Measurements from ENCODE around the gene CSNK1A1. TPM values are rescaled to one million over a fixed set of nuclear protein-coding genes. Genes with fewer than 3 reads are reported as not detected.
"Not testable (repeated sequence)": the region's sequence is repeated elsewhere in the genome, so short reads cannot be mapped to it uniquely, and the experiment has no call there.

Gene CSNK1A1
- total RNA-seq, 1 donor from 2014 or later: 194 TPM

DNA sequence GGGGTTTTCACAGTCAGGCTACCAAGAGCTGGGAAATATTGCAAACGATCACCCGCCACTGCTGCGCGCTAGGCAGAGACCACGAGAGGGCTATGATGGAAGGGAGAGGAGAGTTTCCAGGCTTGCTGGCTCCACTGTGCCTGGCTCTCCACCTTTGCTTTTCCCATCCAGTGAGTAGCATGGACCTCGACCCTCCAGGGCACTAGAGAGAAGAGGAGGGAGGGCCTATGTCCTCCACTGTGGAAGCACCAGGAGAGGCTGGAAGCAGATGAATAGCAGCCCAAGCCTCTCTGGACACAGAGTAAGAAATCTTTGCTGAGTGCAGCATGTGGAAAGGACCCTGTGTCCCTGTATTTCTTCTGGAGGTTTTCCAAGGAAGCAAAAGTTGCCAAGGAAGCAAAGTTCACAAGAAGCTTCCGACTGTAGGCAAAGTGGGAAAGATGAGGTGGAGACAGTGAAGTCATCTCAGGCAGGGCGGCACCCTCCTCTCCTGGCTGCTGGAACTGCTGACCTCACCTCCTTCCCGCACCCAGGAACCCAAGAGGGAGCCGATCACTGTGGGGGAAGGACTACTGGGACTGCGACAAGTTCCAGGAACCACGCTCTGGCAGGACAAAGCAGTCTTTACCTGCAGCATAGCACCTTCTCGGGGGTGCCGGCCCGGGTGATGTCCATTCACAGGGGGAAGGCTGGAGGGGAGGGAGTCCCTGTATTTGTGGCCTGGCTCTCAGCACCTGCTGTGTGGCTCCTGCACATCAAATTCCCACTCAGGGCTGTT lies 79.6 kb downstream of the CSNK1A1 start:
- no peak overlapping the region for H3K4me3 Mint-ChIP-seq (ENCODE audit: low read depth)
- intact Hi-C loops (cut with micrococcal nuclease): no loop called here
- no peak for DNase-seq (ENCODE audit: low spot score)
- H3K27ac Mint-ChIP-seq: no peak overlapping the region
- H3K27me3 Mint-ChIP-seq (ENCODE audit: low read depth): peaks cover 1% of the 10 kb centered on the region
- H3K36me3 Mint-ChIP-seq (ENCODE audit: low read depth): no peaks in the 10 kb centered on the region
- H3K9me3 Mint-ChIP-seq: no peaks in the 10 kb centered on the region
- no peaks in the 10 kb centered on the region for H3K4me1 Mint-ChIP-seq (ENCODE audit: low read depth)

DNA sequence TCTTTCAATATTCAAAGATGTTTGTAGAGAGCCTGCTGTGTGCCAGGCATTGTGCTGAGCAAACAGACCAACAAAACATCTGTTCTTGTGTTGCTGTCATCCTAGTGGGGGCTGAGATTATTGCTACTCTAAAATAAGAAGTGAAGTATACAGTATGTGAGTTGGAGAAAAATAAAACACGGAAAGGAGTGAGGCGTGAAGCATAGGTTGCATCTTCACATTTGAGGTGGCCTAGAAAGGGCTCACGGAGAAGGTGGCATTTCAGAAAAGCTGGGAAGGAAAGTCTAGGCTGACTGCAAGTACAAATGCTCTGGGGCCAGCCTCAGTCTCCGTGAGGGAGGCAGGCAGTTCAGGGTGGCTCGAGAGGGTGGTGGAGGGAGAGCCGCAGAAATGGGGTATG lies 80.3 kb downstream of the CSNK1A1 start:
- Mint-ChIP-seq H3K4me3 (ENCODE audit: low read depth) (no peak overlapping the region), H3K9me3 (no peaks in the 10 kb centered on the region), H3K27me3 (ENCODE audit: low read depth) (peaks cover 1% of the 10 kb centered on the region), H3K36me3 (ENCODE audit: low read depth) (no peaks in the 10 kb centered on the region), H3K4me1 (ENCODE audit: low read depth) (no peaks in the 10 kb centered on the region), H3K27ac (no peak overlapping the region)
- intact Hi-C loops (cut with micrococcal nuclease): no loop called here
- DNase-seq (ENCODE audit: low spot score): no peak

DNA sequence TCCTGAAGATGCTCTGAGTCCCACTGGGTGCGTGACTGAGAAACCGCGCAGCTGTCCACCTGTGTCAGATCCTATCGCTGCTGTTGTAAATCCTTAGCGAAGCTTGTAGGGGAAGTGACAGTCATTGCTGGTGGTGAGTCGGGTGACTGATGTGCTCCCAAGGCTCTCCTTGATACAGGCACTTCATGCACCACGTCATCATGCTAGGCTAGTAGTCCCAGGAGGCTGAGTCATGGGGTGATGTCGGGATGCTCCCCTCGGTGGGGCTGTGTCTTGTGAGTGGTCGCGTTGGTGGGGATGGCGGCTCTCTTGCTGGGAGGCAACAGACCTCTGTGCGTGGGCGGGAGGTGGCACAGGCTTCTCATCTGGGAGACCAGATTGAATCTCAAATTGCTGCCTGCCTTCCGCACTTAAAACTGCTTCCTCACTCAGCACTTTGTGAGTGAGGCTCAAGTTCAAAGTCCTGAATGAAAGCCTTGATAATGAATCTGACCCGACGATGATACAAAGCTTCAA lies 84.7 kb downstream of the CSNK1A1 start:
- no peak overlapping the region for H3K27ac Mint-ChIP-seq
- no peak for DNase-seq (ENCODE audit: low spot score)
- H3K27me3 Mint-ChIP-seq (ENCODE audit: low read depth): peaks cover 1% of the 10 kb centered on the region
- H3K4me3 Mint-ChIP-seq (ENCODE audit: low read depth): no peak overlapping the region
- no peaks in the 10 kb centered on the region for H3K9me3 Mint-ChIP-seq
- H3K4me1 Mint-ChIP-seq (ENCODE audit: low read depth): no peaks in the 10 kb centered on the region
- no peaks in the 10 kb centered on the region for H3K36me3 Mint-ChIP-seq (ENCODE audit: low read depth)
- intact Hi-C loops (cut with micrococcal nuclease): no loop called here

DNA sequence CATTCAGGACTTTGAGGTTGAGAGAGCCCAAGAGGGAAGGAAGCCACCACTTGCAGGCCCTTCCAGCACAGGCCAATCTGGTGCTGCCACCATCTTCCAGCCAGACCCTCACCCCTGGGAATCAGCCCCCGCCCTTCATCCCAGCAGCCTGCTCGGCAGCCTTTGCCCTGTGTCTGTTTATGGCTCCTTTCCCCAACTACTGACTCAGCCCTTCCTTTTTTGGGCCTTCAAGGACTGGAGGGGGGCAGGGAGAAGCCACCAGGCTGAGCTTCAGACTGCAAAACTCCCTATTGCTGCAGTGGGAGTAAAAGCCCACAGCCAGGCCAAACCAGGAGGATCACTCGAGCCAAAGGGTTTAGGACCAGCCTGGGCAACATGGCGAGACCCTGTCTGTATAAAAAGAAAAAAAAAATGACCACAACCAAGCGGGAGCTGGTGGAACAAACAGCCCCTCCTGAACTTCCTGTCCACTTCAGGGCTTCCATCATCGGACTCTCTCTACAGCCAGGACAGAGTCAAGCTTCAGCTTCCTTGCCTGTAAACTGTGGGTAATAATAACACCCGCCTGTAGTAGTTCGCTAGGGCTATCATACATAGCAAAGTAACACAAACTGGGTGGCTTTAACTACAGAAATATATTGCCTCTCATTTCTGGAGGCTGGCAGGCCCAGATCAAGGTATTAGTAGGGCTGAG lies 86.3 kb downstream of the CSNK1A1 start:
- DNase-seq (ENCODE audit: low spot score): no peak
- Mint-ChIP-seq H3K27ac (no peak overlapping the region), H3K36me3 (ENCODE audit: low read depth) (no peaks in the 10 kb centered on the region), H3K4me3 (ENCODE audit: low read depth) (no peak overlapping the region), H3K4me1 (ENCODE audit: low read depth) (no peaks in the 10 kb centered on the region), H3K27me3 (ENCODE audit: low read depth) (peaks cover 4% of the 10 kb centered on the region), H3K9me3 (no peaks in the 10 kb centered on the region)
- intact Hi-C loops (cut with micrococcal nuclease): no loop called here

DNA sequence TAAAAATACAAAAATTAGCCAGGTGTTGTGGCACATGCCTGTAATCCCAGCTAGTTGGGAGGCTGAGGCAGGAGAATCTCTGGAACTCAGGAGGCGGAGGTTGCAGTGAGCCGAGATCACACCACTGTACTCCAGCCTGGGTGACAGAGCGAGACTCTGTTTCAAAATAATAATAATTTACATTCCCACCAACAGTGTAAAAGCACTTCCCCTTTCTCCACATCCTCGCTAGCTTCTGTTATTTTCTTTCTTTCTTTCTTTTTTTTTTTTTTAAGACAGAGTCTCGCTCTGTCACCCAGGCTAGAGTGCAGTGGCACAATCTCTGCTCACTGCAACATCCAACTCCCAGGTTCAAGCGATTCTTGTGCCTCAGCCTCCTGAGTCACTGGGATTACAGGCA lies 89.3 kb downstream of the CSNK1A1 start:
- H3K27me3 Mint-ChIP-seq (ENCODE audit: low read depth); H3K9me3 Mint-ChIP-seq; intact Hi-C loops (cut with micrococcal nuclease); H3K4me3 Mint-ChIP-seq (ENCODE audit: low read depth); H3K36me3 Mint-ChIP-seq (ENCODE audit: low read depth); DNase-seq (ENCODE audit: low spot score); H3K27ac Mint-ChIP-seq; H3K4me1 Mint-ChIP-seq (ENCODE audit: low read depth): not testable (repeated sequence)

DNA sequence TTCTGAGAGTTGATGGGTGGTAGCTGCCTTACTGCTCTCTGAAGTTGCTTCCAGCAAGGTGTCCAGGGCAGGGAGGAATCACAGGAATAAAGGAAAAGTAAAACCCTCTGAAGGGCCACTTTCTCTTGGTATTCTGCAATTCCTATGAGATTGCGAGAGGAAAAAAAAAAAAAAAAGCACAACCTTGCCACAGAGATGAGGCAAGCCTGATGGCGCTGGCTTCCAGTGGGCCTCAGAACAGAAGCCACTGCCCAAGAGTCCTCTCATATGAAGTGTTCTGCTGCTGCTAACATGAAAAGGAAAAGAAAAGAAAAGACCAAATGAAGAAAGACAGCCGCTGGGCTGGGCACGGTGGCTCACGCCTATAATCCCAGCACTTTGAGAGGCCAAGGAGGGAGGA lies 91.3 kb downstream of the CSNK1A1 start:
- Mint-ChIP-seq H3K9me3 (no peaks in the 10 kb centered on the region), H3K27ac (no peak overlapping the region), H3K4me3 (ENCODE audit: low read depth) (no peak overlapping the region), H3K36me3 (ENCODE audit: low read depth) (no peaks in the 10 kb centered on the region), H3K4me1 (ENCODE audit: low read depth) (no peaks in the 10 kb centered on the region), H3K27me3 (ENCODE audit: low read depth) (peaks cover 4% of the 10 kb centered on the region)
- intact Hi-C loops (cut with micrococcal nuclease): no loop called here
- DNase-seq (ENCODE audit: low spot score): no peak

DNA sequence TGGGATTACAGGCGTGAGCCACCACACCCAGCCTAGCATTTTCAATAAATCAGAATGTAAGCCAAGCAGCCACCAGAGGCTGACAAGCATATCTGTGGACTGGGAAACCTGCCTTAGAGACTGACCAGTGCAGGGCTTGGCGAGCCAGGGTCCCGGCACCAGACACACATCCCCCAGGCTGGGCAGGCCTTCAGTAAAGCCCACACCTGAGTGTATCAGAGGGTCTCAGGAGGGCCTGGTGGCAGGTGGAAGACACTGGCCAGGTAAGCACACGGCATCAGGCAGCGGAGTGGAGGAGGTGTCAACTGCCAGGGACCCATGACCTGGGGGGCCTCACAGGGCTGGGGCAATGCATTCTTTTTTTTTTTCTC lies 93.9 kb downstream of the CSNK1A1 start:
- DNase-seq (ENCODE audit: low spot score): no peak
- Mint-ChIP-seq H3K27ac (no peak overlapping the region), H3K27me3 (ENCODE audit: low read depth) (peaks cover 4% of the 10 kb centered on the region), H3K36me3 (ENCODE audit: low read depth) (no peaks in the 10 kb centered on the region), H3K9me3 (no peaks in the 10 kb centered on the region), H3K4me3 (ENCODE audit: low read depth) (no peak overlapping the region), H3K4me1 (ENCODE audit: low read depth) (no peaks in the 10 kb centered on the region)
- intact Hi-C loops (cut with micrococcal nuclease): no loop called here

DNA sequence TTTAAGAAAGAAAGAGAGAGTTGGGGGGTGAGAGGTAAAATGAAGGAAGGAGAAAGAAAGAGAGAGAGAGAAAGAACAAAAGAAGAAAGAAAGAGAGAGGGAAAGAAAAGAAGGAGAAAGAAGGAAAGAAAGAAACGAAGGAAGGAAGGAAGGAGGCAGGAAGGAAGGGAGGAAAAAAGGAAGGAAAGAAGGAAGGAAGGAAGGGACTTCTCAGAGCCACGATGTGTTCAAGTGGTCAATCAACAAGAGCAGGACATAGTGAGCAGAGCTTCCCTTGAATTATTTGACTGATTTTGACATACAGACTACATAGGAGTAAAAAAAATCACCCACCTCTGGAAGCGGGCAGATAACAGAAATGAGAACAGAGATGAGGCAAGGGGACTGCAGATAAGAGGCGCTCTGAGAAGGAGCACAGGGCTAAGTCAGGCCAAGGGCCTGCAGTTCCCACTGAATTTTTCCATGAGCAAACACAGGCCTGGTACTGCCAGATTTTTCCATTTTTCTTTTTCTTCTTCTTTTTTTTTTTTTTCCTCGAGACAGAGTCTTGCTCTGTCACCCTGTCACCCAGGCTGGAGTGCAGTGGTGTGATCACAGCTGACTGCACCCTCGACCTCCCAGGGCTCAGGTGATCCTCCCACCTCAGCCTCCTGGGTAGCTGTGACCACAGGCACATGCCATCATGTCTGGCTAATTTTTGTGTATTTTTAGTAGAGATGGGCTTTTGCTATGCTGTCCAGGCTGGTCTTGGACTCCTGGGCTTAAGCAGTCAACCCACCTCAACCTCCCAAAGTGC lies 94.4 kb downstream of the CSNK1A1 start:
- no peak for DNase-seq (ENCODE audit: low spot score)
- H3K36me3 Mint-ChIP-seq (ENCODE audit: low read depth): no peaks in the 10 kb centered on the region
- H3K4me1 Mint-ChIP-seq (ENCODE audit: low read depth): no peaks in the 10 kb centered on the region
- H3K27ac Mint-ChIP-seq: no peak overlapping the region
- H3K9me3 Mint-ChIP-seq: no peaks in the 10 kb centered on the region
- peaks cover 4% of the 10 kb centered on the region for H3K27me3 Mint-ChIP-seq (ENCODE audit: low read depth)
- intact Hi-C loops (cut with micrococcal nuclease): no loop called here
- H3K4me3 Mint-ChIP-seq (ENCODE audit: low read depth): no peak overlapping the region

DNA sequence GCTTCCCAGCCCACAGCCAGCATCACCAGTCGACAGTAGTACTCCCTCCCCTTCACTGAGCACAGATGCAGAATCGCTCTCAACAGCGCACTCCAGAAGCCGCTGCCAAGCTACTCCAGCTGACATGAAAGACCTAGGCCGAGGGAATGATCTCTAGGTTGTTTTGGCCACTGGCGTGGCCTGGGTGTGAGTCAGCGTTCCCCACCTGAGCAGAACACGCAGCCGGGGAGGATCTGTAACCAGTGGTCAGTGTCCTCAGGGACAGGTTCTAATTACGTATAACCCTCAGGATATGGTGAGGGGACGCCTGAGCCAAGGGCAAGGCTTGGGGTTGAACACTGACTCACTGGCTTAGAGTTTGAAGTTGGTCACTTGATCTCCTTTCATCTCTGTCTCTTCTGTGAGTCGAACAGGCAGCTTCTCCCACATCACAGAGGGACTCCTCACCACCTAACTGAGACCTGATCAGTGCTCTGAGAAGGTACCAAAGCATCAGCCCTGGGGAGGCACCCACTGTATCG lies 95.3 kb downstream of the CSNK1A1 start:
- H3K27ac Mint-ChIP-seq: no peak overlapping the region
- no peaks in the 10 kb centered on the region for H3K9me3 Mint-ChIP-seq
- no peak for DNase-seq (ENCODE audit: low spot score)
- intact Hi-C loops (cut with micrococcal nuclease): no loop called here
- H3K27me3 Mint-ChIP-seq (ENCODE audit: low read depth): peaks cover 4% of the 10 kb centered on the region
- H3K4me3 Mint-ChIP-seq (ENCODE audit: low read depth): no peak overlapping the region
- no peaks in the 10 kb centered on the region for H3K4me1 Mint-ChIP-seq (ENCODE audit: low read depth)
- H3K36me3 Mint-ChIP-seq (ENCODE audit: low read depth): no peaks in the 10 kb centered on the region

DNA sequence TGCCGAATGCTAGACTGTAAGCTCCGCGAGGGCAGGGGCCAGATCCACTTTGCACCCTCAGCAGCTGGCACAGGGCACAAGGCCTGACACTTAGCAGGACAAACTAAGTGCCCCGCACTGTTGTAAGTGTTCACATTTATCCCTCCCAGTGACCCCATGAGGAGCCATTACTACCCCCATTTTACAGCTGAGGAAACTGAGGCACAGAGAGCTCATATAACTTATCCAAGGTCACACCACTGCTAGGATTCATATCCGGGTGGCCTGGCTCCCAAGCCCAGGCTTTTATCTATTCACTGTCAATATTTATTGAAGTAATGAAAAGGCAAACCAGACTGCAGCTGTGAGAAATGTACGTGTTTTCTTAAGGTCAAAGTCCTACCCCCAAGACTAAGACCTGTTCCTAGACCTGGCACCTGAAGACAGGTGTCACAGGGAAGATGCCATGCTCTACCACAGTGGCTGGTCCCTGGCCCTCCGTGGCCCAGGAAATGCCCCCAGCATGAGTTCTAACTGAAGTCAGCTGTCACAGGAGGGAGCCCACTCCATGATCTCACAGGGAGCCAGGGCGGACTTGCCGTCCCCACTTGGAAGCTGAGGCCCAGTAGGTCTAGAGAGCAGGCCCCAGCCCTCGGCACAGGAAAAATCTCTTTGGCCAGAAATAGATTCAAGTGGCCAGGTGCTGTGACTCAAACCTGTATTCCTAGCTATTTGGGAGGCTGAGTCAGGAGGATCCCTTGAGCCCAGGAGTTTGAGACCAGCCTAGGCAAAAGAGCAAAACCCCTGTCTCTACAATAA lies 97.4 kb downstream of the CSNK1A1 start:
- no peak overlapping the region for H3K27ac Mint-ChIP-seq
- H3K9me3 Mint-ChIP-seq: no peaks in the 10 kb centered on the region
- H3K27me3 Mint-ChIP-seq (ENCODE audit: low read depth): no peaks in the 10 kb centered on the region
- H3K4me1 Mint-ChIP-seq (ENCODE audit: low read depth): no peaks in the 10 kb centered on the region
- no peak for DNase-seq (ENCODE audit: low spot score)
- no peak overlapping the region for H3K4me3 Mint-ChIP-seq (ENCODE audit: low read depth)
- no peaks in the 10 kb centered on the region for H3K36me3 Mint-ChIP-seq (ENCODE audit: low read depth)
- intact Hi-C loops (cut with micrococcal nuclease): no loop called here

DNA sequence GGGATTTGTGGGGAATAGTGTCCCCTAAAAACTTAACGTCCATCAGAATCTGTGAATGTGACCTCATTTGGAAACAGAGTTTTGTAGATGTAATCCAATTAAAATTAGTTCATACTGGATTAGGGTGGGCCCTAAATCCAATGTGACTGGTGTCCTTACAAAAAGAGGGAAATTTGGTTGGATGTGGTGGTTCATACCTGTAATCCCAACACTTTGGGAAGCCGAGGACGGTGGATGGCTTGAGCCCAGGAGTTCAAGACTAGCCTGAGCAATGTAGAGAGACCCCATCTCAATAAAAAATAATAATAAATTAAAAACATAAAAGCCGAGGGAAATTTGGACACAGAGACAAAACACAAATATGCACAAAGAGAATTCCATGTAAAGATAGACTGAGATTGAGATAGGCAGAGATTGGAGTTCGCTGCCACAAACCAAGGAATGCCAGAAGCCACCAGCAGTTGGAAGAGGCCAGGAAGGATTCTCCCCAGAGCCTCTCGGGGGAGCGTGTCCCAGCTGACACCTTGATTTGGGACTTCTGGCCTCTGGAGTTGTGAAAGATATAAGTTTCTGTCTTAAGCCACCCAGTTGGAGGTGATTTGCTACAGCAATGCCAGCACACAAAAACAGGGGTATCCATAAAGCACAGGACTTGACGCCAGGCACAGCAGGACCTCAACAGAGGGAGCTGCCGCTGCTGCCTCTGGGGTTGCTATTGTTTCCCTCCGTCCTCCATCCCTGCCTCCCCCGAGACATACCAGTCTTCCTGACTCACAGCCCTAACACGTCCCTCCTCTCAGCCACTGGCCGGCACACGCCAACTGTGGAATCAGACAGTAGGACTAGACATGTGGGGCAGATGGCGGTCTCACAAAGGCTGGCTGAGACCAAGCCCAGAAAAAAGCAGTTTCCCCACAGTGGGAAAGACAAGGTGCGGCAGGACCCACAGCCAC lies 98.3 kb downstream of the CSNK1A1 start:
- H3K27ac Mint-ChIP-seq: no peak overlapping the region
- no peaks in the 10 kb centered on the region for H3K4me1 Mint-ChIP-seq (ENCODE audit: low read depth)
- no peaks in the 10 kb centered on the region for H3K36me3 Mint-ChIP-seq (ENCODE audit: low read depth)
- intact Hi-C loops (cut with micrococcal nuclease): no loop called here
- no peaks in the 10 kb centered on the region for H3K9me3 Mint-ChIP-seq
- no peak overlapping the region for H3K4me3 Mint-ChIP-seq (ENCODE audit: low read depth)
- no peaks in the 10 kb centered on the region for H3K27me3 Mint-ChIP-seq (ENCODE audit: low read depth)
- DNase-seq (ENCODE audit: low spot score): no peak
